Hippocampal formation (tissue), 2 donors: ENCODE data around the gene CCDC88B.

ENCODE experiments used
- DNase-seq, 2 donors: peaks; one replicate each; lab custom pipeline; 2025; lab: John Stamatoyannopoulos, UW

Gene CCDC88B

DNA sequence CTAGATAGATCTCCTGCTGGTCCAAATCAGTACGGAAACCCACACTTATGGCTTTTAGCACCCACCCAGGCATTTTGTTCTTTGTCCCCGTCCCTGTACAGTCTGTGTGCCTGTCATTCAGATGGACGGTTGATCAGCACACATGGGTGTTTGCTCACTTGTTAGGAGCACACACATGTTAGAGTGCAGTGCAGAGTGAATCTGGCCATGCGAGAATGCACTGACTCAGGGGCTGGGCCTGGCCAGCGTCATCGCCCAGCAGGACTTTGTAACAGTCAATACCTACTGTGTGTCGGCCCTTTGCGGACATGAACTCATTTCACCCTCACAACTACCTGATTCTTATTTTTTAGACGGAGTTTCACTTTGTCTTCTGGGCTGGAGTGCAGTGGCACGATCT is 22.3 kb downstream of the CCDC88B start:
- DNase-seq, result no peak

DNA sequence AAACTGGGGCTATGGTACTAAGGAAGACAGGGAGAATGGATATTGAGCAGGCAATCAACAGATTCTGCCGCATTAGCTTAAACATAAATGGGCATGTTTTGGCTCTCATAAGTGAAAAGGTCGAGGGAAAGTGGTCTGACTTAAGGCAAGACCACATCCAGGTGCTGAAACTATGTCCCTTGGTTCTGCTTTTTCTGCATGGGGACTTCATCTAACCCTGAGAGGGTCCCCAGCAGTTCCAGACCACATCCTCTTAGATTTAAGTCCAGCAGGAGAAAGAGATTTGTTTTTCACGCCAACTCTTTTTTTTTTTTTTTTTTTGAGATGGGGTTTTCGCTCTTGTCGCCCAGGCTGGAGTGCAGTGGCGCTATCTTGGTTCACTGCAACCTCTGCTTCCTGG is 24.4 kb downstream of the CCDC88B start:
- no peak for DNase-seq

DNA sequence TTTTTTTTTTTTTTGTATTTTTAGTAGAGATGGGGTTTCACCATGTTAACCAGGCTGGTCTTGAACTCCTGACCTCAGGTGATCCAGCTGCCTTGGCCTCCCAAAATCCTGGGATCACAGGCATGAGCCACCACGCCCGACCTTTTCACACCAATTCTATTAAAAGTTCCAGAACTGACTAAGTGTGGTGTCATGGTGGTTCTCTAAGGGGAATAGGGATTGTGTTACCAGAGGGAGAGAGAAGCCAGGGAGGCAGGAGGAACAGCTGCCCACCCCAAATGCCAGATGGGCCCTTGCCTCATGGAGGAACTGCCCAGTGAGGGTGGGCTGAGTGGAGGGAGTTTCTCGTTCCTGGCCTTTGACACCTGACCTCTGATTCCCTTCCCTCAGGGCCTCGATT is 24.9 kb downstream of the CCDC88B start:
- no peak for DNase-seq

DNA sequence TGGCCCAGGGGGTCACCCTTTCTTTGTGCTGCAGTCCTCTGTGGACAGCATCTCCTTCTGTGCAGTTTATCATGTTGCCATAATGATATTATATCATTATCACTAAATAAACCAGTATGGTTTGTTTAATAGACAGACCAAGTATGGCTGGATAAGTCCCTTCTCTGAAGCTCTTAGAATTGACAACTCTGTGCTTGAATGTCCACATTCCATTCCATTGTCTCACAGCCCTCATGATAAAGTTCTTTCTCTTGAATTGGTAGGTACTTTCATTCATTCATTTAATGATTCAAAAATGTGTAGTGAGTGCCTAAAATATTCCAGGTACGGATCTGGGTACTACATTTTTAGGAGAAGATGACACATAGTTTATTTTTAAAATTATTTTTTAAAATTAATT is 26.7 kb downstream of the CCDC88B start:
- no peak for DNase-seq

DNA sequence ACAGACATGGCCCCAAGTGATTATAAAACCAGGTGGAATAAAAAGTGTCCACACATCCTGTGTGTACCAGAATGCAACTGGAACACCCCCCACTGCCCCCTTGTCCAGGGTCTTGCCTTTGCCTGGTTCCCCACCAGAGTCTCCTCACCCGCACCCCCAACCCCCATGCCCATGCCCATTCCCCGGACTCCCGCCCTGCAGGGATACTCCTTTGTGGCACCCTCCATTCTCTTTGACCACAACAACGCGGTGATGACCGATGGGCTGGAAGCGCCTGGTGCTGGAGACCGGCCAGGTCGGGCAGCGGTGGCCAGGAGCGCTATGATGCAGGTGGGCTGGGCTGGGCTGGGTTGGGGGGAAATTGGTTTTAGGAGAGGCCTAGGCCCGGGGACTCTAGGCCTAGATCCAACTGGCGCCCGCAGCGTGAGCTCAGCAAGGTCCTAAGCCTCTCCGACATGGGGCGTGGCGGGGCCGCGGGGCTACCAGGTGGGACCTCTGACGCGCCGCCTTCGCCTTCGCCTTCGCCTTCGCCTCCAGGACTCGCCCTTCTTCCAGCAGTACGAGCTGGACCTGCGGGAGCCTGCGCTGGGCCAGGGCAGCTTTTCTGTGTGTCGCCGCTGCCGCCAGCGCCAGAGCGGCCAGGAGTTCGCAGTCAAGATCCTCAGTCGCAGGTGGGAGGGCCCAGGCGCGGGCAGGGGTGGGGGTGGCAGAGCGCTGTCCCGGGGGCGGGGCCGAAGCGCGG is 28.1 kb downstream of the CCDC88B start:
- DNase-seq, result no peak

DNA sequence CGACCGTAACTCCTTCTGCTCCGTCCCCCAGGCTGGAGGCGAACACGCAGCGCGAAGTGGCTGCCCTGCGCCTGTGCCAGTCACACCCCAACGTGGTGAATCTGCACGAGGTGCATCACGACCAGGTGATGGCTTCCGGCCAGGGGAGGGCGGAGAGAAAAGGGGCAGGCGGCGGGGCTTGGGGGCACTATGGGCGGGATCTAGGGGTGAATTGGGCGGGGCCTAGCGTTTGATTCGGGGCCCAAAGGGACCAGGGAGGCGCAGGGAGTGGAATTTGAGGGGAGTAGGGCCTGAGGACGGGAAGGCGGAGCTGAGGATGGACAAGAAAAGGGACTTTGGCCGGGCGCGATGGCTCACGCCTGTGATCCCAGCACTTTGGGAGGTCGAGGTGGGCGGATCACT is 28.7 kb downstream of the CCDC88B start:
- no peak for DNase-seq

DNA sequence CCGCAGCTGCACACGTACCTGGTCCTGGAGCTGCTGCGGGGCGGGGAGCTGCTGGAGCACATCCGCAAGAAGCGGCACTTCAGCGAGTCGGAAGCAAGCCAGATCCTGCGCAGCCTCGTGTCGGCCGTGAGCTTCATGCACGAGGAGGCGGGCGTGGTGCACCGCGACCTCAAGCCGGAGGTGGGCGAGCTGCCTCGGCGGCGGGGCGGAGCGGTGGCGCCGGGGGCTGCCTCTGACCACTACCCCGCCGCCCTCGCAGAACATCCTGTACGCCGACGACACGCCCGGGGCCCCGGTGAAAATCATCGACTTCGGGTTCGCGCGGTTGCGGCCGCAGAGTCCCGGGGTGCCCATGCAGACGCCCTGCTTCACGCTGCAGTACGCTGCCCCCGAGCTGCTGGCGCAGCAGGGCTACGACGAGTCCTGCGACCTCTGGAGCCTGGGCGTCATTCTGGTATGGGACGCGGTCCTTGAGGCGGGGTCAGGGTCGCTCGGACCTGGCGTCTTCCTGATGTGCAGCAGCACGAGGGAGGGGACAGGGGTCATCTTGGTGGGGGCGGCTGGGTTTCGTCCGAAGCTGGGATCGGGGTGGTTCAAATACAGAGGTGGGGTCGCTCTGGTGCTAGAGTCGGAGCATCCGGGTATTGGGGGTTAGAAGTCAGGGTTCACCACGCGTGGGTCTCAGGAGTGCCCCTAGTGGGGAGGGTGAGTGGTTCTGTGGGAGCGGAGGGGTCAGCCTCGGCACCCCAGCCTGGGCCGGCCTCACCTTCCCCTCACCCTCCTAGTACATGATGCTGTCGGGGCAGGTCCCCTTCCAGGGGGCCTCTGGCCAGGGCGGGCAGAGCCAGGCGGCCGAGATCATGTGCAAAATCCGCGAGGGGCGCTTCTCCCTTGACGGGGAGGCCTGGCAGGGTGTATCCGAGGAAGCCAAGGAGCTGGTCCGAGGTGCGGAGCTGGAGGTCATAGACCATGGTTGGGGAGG is 29.7 kb downstream of the CCDC88B start:
- no peak for DNase-seq

DNA sequence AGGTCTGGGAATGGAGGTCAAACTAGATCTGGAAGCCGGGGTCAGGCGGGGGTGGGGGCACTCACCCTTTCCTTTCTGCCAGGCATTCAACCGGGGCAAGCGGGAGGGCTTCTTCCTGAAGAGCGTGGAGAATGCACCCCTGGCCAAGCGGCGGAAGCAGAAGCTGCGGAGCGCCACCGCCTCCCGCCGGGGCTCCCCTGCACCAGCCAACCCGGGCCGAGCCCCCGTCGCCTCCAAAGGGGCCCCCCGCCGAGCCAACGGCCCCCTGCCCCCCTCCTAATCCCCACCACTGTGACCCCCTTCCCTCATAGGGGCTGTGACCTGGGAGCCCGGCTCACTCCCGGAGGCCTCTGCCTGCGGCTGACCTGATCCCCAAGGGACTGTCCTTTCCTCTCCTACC is 31.2 kb downstream of the CCDC88B start:
- no peak for DNase-seq

DNA sequence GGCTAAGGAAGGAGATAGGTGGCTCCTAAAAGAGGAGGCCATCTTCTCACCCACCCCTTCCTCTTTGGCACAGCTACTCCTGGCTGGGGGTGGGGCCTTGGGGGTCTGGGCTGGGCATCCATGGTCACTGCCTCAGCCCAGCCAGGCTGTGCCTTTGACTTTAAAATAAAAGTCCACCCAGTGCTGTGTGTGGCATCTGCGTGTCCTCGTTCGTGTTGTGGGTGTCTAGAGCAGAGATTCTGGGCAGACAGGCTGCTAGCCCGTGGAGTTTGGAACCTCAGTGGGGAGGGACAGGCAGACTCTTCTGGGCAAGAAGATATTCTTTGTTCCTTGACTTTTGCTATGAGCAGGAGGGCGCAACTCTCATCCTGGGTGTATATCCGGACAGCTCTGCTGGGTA is 32.0 kb downstream of the CCDC88B start:
- no peak for DNase-seq

DNA sequence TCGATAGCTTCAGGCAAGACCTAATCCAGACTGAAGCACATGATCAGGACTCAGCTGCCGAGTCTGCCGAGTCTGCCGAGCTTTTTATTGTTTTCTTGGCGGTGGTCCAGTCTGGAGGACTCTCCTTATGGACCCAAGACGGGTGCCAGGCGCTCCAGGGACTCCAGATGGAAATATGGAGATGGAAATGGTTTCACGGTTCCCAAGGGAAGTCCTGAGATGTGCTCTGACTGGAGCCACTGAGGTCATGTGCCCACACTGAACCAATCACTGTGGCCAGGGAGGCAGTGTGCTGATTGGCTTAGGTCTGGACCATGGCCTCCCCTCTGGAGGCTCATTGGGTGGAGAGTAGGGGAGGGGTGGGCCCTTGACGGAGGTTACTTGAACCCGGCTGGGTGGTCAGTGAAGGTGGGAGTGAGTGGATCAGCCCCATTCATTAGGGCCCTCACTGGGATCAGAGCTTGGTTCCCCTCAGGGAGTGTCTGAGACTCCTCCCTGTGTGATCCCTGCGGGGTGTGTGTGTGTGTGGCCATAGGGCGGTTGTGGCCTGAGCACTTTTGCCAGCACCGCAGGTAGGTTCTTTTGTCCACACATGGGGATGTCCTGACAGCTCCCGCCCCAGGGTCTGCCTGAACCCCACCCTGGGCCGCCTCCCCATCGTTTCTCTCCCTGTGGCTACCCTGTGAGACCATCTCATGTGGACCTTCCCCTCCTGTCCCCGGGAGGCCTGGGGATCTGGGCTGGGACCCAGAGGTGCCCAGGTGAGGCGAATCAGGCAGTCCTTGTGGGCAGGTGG is 33.0 kb downstream of the CCDC88B start:
- peak; percentile 45 to 62 for DNase-seq

DNA sequence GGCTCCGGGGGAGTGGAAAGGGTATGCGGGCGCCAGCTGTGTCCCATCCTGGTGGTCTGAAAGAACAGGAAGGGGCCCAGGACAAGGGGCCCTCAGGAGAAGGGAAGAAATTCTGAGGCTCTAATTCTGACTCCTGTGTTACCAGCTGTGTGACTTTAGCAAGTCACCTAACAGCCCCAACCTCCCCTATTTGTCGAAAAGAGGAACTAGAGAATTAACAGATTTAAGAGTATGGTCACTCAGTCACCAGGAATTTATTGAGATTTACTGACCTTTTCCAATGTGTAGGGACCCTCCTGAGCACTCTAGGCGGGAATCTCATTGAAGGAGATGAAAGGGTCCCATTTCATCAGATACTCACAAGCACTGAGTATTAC is 33.6 kb downstream of the CCDC88B start:
- DNase-seq, result no peak

DNA sequence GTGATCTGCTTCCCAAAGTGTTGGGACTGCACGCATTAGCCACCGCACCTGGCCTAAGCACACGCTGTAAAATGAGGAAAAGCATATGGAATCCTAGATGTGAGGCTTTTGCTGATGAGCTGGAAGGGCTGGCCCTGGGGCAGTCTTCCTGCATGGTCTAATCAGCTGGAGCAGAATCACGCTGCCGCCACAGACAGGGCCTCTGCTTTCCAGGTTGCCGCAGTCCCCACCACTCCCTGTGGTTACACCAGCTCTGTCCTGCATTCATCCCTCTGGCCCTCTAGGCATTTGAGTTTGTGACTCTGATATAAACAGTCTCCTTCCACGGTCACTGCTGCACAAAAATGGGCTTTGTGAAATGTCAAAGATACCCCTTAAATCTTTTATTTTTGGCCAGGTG is 36.1 kb downstream of the CCDC88B start:
- DNase-seq, result no peak

DNA sequence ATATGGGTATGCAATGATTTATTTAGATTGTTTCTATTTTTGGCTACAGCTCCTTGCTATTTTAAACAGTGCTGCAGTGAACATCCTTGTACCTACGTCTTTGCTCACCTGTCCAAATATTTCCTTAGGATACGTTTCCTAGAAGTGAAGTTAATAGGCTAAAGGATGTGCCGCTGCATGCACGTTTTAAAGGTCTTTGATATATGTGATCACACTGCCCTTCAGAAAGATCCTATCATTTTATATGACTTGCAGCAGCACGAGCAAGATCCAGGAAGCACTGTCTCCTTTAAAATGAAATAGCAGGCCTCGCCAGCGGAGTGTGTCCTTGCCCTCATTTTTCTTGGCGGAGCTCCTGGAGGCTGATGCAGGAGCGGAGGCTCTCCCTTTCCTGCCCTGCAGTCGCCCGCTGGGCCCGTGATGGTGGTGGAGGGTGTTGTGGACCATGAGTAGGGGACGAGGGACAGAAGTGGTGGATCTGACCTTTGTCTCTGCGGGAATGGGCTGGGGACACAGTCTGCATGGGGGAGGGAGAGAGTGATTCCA is 38.4 kb downstream of the CCDC88B start:
- peak in 1 of 2 donors; percentile 16 for DNase-seq

DNA sequence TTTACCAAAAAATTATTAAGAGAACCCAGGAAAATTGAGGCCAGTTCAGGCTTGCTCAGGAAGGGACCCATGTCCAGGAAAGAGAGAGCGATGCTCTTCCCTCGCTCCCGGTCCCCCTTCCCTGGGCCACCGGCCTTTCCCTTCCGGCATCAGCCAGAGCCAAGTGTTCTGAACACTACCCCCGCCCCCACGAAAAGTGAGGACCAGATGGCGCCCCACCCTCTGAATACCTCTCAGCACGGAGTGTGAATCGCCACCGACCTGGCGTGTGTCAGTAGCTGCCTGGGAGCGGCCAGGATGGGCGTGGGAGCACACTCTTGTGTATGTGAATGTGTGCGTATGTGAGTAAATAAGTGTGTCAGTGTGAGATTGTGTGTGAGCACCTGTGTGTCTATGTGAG is 39.2 kb downstream of the CCDC88B start:
- DNase-seq, result no peak

DNA sequence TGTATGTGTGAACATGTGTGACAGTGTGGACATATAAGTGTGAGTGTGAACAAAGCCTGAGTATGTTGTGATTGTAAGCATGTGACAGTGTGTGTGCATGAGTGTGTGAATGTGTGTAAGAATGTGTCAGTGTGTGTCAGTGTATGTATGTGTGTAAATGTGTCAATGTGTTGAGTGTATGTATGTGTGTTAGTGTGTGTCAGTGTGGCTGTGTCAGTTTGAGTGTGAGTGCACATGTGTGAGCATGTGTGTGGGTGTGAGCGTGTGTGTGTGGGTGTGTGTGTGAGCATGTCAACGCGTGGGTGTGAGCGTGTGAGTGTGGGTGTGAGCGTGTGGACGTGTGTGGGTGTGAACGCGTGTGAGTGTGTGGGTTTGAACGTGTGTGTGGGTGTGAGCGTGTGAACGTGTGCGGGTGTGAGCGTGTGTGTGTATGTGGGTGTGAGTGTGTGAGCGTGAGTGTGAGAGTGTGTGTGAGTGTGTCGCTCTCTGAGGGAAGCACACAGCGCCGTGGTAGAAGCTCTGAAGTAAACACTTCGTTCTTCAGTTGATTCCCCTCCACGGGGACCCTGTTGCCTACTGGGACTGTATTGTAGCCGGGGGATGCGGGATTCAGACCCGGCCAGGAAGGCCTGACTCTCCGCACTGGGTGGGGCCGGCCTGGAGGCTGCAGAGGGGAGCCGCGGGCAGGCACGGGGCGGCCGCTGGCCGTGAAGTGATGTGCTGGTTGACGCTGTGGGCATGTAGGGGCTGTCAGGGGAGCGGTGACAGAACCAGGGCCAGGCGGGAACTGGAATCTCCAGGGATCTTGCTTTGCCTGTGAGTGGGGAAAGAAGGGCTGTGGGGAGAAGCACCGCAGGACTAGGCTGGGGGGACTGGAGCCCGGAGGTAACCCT is 40.1 kb downstream of the CCDC88B start:
- no peak for DNase-seq

DNA sequence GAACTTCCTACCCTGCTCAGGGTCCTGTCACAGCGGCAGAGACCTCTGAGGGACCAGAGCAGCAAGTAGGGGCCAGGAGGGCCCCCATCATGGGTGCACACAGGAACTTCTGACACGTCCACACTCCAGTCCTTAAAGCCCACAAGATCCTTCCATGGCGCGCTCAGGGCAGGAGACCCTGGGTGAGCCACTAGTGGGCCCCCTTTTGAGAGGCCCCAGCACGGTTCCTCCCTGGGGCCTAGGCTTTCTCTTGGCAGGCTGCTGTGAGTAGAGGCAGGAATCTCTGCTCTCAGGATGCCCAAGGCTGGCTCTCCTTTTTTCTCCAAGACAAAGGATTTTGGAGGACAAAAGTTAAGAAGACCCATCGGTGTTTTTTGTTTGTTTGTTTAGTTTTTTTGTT is 41.3 kb downstream of the CCDC88B start:
- no peak for DNase-seq

DNA sequence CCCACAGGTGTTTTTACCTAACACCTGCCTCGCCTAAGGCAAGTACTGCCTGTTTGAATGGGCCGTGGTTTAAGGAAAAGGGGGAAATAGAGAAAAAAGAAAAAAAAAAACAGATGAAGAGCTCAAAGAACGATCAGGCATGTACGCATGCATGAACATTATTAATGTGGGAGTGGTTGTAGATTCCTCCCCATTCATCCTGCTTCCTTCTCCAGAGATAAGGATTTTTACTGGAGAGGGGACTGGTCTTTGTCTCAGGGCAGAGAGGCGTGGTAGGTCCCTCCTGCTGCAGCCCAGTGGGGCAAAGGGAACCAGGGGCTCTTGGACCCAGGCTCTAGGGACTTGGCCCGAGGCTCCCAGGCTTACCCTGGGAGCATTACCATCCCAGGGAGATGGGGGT is 42.0 kb downstream of the CCDC88B start:
- DNase-seq, result no peak

DNA sequence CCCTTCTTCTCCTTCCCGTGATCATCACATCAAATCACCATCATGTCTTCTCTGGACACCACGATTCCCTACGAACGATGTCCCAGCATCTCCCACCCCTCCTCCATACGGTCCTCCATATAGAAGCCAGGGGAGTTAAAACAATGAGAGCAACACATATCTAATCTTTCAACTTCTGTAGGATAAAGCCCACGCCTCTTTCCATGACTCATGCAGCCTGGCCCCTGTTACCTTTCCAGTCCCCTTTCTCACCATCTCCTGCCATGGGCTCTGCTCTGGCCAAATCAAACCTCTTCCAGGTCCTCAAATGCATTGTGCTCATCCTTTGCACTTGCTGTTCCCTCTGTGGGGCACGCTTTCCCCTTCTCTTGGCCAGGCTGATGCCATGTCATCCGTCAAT is 42.6 kb downstream of the CCDC88B start:
- DNase-seq, result no peak

DNA sequence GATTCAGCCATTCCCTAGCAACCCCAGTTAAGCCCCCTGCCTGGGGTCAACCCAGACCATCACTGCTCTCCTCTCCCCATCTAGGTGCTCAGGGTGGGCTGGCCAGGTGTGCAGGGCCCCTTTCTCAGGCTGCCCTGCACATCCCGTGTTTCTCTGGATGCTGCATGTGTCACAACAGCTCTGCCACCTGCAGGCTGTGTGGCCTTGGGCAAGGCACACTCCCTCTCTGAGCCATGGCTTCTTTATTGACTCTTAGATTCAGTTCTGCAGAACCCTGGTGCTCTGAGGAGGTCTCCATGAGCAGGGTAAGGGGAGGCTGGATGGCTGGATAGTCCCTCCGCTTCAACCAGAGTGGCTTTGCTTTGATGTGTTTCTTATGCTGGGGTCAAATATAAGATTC is 43.6 kb downstream of the CCDC88B start:
- no peak for DNase-seq

DNA sequence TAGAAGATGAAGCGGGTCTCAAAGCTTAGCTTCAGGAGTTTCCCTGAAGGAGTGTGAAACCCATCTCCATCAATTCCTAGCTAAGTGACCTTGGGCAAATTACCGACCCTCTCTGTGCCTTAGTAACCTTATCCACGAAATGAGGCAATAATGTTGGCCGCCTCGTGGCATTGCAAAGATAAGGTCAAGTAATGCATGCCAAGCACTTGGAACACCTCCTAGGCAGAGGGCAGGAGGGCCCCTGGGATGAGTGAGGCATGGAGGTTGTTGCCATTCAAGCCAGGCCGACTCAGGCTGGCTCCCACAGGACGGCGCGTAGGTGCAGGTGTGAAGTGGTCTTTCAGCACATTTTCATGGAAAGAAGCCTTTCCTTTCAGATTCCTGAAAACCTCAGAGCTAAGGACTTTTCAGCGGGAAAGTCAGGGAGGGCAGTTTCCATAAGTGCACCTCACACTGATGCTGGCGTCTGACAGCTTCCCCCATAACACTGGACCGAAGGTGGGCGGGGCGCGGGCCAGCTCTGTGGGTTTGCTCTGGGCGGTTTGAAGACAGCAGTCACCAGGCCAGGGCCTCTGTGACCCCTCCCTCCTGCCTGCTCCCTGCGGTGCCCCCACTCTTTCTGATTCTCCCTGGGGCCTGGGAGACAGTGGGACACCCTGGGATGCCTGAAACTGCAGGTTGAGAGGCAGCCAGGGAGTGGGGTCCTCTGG is 44.2 kb downstream of the CCDC88B start:
- no peak for DNase-seq
